Activated naive CD8-positive, alpha-beta T cell treated with anti-CD3 and anti-CD28 coated beads, Interleukin-2, amount 10 ng/mL, durations not matched to agents 7 days and 5 days (primary cell): ENCODE results near the gene ELAVL3. TPM values are rescaled to one million over a fixed set of nuclear protein-coding genes. Genes with fewer than 3 reads are reported as not detected.
"Not testable (repeated sequence)": the region's sequence is repeated elsewhere in the genome, so short reads cannot be mapped to it uniquely, and the experiment has no call there.

Experiments used
- ATAC-seq: fragments of 150-1000 bp; cut with Tn5 transposase; one replicate; pipeline ENCODE4 v1.10.0; 2021; ENCODE audit warnings: low read depth, moderate library complexity
- POLR2A ChIA-PET: fragments of 350-600 bp; sonication (Branson Sonifier 250); formaldehyde crosslinking; loops from one replicate; lab custom pipeline; 2021; ENCODE audit warnings: antibody characterized with exemption; lab: Charles Lee
- DNase-seq: peaks from one replicate; pipeline ENCODE4 v3.0.0; 2021
- H3K27ac Mint-ChIP-seq: one replicate; pipeline ENCODE4 v1.8.0; 2022; ENCODE audit warnings: mild to moderate bottlenecking, mixed read lengths
- H3K27me3 Mint-ChIP-seq: one replicate; pipeline ENCODE4 v1.8.0; 2022; ENCODE audit warnings: mild to moderate bottlenecking, moderate library complexity, mixed read lengths
- H3K36me3 Mint-ChIP-seq: one replicate; pipeline ENCODE4 v1.8.0; 2021; ENCODE audit warnings: mild to moderate bottlenecking, mixed read lengths
- H3K4me1 Mint-ChIP-seq: one replicate; pipeline ENCODE4 v1.8.0; 2021; ENCODE audit warnings: mixed read lengths
- H3K4me3 Mint-ChIP-seq: one replicate; pipeline ENCODE4 v1.8.0; 2022; ENCODE audit warnings: mild to moderate bottlenecking, moderate library complexity, mixed read lengths
- H3K9me3 Mint-ChIP-seq: one replicate; pipeline ENCODE4 v1.8.0; 2021; ENCODE audit warnings: mixed read lengths
- total RNA-seq, 2 experiments: library from RNA; stranded (reverse); gene quantifications; one replicate each; pipeline ENCODE4 v1.2.3, GENCODE V29; 2021

The ELAVL3 gene
- total RNA-seq, 2 experiments from 2014 or later, result not detected

DNA sequence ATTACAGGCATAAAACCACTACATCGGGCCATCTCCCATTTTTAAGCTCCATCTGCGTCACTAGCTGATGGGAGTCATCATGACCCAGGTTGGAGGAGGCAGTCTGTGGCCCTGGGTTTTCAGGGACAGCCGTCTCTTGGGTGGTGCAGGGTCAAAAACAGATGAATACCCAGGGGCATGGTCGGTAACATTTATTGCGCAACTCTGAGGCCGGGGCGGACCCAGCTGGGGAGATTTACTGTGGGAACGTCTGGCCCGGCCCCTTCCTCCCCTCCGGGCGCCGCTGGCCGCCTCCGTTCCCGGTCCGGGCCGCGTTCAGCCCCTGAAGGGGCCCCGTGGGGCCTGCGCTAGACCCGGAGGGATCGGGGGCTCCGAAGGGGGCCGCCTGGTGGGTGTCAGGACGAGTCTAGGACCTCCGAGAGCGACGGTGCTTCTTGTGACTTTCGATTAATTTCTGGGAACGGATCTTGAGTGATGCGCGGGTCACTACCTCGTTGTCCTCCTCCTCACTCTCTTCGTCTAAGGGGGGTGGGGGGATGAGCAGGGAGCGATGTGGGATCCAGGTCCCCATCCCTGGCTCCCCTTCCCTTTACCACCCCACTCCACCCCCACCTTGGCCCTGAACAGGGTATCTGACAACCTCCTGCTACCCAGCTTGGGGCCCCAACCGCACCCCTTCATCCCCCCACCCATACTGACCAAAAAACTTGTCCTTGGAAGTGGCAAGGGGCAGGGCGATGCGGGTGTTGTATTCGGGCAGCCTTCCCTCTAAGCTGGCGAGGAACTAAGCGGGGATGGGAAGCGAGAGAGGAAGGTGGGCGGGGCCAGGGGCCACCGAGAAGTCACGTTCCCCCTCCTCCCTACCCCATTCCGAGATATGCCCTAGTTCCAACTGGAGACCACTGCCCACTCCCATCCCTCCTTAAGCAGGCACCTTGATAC is 60.1 kb downstream of the ELAVL3 start:
- H3K4me3 Mint-ChIP-seq, result peak overlapping the region; percentile 80
- no peak overlapping the region for H3K27ac Mint-ChIP-seq
- no peaks in the 10 kb centered on the region for H3K9me3 Mint-ChIP-seq
- no peak for DNase-seq
- peaks cover 79% of the 10 kb centered on the region for H3K27me3 Mint-ChIP-seq
- POLR2A ChIA-PET, result interaction anchor here (0.5 to 1.8 kb wide), 5 partner anchors 7 to 45 kb away, joined by 3 to 15 read pairs (median 4); partner anchors contain the start of gene SWSAP1
- no peaks in the 10 kb centered on the region for H3K36me3 Mint-ChIP-seq
- H3K4me1 Mint-ChIP-seq, result peaks cover 34% of the 10 kb centered on the region
- no peak for ATAC-seq

- H3K27me3 Mint-ChIP-seq, result peaks cover 83% of the 10 kb centered on the region
These were observed 62.0 kb downstream of the ELAVL3 start, which contains the start of gene RGL3 for GRCh38 chr19:11418549-11419506. TSS of gene RGL3 (minus strand) at chr19:11419314. CDS start at chr19:11419278, 36 bp downstream.

GRCh38 chr19:11418094-11418548 is 62.7 kb downstream of the ELAVL3 start:
- Mint-ChIP-seq H3K4me3 (no peak overlapping the region), H3K4me1 (peaks cover 29% of the 10 kb centered on the region), H3K36me3 (no peaks in the 10 kb centered on the region), H3K27ac (no peak overlapping the region), H3K9me3 (no peaks in the 10 kb centered on the region), H3K27me3 (peaks cover 76% of the 10 kb centered on the region)
- DNase-seq (no peak), ATAC-seq (no peak)
- POLR2A ChIA-PET, result interaction anchor here (0.7 kb wide), 1 partner anchor 10 kb away, joined by 4 read pairs; no protein-coding TSS in a partner anchor

More at GRCh38 chr19:11418549-11419506, 62.0 kb downstream of the ELAVL3 start, which contains the start of gene RGL3:
- POLR2A ChIA-PET, result interaction anchor here (1.3 kb wide), 1 partner anchor 44 kb away, joined by 3 read pairs; the partner anchor contains the start of gene SWSAP1
- H3K36me3 Mint-ChIP-seq, result no peaks in the 10 kb centered on the region
- H3K9me3 Mint-ChIP-seq, result no peaks in the 10 kb centered on the region
- H3K4me1 Mint-ChIP-seq, result peaks cover 33% of the 10 kb centered on the region
- no peak within 1 kb of the TSS for H3K4me3 Mint-ChIP-seq
- DNase-seq (no peak), ATAC-seq (no peak)
- H3K27ac Mint-ChIP-seq, result no peak within 1 kb of the TSS

- Mint-ChIP-seq H3K9me3 (no peaks in the 10 kb centered on the region), H3K4me1 (peaks cover 16% of the 10 kb centered on the region), H3K4me3 (no peak overlapping the region), H3K27me3 (peaks cover 67% of the 10 kb centered on the region), H3K27ac (no peak overlapping the region), H3K36me3 (no peaks in the 10 kb centered on the region)
- no peak for DNase-seq
- POLR2A ChIA-PET, result no interaction called here
- ATAC-seq, result no peak
These were observed 64.3 kb downstream of the ELAVL3 start for GRCh38 chr19:11416346-11417052.

GRCh38 chr19:11414544-11414943 is 66.3 kb downstream of the ELAVL3 start:
- DNase-seq (no peak), ATAC-seq (no peak)
- POLR2A ChIA-PET, result no interaction called here
- Mint-ChIP-seq H3K36me3 (no peaks in the 10 kb centered on the region), H3K4me3 (no peak overlapping the region), H3K9me3 (no peaks in the 10 kb centered on the region), H3K27ac (no peak overlapping the region), H3K27me3 (peaks cover 57% of the 10 kb centered on the region), H3K4me1 (peaks cover 5% of the 10 kb centered on the region)

DNA sequence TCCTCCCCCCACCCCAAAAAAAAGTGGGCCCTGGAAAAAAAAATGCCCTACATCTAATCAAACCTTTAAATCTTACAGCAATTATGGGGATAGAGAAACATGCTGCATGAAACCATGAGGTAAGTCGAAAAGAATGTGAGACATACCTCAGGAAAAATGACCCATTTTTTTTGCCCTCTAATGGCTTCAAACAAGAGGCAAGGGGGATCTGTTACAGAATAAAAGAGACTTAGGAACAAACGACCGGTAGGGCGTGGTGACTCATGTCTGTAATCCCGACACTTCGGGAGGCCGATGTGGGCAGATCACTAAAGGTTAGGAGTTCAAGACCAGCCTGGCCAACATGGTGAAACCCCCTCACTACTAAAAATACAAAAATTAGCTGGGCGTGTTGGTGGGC is 70.2 kb downstream of the ELAVL3 start:
- Mint-ChIP-seq H3K27me3 (peaks cover 37% of the 10 kb centered on the region), H3K4me3 (no peak overlapping the region), H3K36me3 (no peaks in the 10 kb centered on the region), H3K27ac (no peak overlapping the region), H3K4me1 (no peaks in the 10 kb centered on the region), H3K9me3 (no peaks in the 10 kb centered on the region)
- POLR2A ChIA-PET, result interaction anchor here (0.5 kb wide), 1 partner anchor 140 kb away, joined by 3 read pairs; no protein-coding TSS in a partner anchor
- DNase-seq (no peak), ATAC-seq (no peak)

DNA sequence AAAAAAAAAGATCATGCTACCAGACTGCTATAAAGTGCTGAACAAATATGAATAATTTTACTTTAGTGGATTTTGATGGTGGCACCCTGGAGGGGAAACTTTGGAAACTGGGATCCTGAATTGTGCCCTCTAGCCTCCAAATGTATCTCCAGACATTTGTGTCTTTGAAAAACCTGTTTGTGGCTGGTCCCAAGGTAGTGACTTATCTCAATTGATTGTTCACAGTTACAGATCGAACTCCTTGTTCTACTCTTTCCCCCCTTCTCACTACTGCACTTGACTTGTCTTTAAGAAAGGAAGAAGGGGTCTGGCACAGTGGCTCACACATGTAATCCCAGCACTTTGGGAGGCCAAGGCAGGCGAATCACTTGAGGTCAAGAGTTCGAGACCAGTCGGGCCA is 72.3 kb downstream of the ELAVL3 start:
- Mint-ChIP-seq H3K27ac (no peak overlapping the region), H3K27me3 (peaks cover 30% of the 10 kb centered on the region), H3K4me3 (no peak overlapping the region), H3K4me1 (no peaks in the 10 kb centered on the region), H3K36me3 (no peaks in the 10 kb centered on the region), H3K9me3 (no peaks in the 10 kb centered on the region)
- ATAC-seq (no peak), DNase-seq (no peak)
- POLR2A ChIA-PET, result no interaction called here

DNA sequence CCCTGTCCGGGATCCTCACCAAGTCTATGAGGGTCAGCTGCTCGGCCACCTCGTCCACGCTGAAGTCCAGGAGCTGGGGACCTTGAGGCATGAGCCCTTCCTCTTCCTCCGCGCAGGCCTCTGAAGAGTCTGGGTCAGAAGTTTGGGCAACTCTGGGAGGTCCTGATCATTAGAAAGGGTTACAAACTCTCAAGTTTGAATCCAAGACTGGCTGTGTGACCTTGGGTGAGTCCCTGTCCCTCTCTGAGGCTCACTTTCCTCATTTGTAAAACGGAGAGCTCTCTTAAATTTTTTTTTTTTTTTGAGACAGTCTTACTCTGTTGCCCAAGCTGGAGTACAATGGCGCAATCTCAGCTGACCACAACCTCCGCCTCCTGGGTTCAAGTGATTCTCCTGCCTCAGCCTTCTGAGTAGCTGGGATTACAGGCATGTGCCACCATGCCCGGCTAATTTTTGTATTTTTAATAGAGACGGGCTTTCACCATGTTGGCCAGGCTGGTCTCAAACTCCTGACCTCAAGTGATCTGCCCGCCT is 74.1 kb downstream of the ELAVL3 start:
- not testable (repeated sequence) for DNase-seq, ATAC-seq, H3K27ac Mint-ChIP-seq, H3K9me3 Mint-ChIP-seq, H3K36me3 Mint-ChIP-seq, H3K4me3 Mint-ChIP-seq, H3K4me1 Mint-ChIP-seq
- peaks cover 26% of the 10 kb centered on the region for H3K27me3 Mint-ChIP-seq
- POLR2A ChIA-PET, result interaction anchor here (0.5 kb wide), 1 partner anchor 435 kb away, joined by 3 read pairs; no protein-coding TSS in a partner anchor

- ATAC-seq, result peak; percentile 58
- POLR2A ChIA-PET, result interaction anchor here (0.5 to 0.6 kb wide), 2 partner anchors 101 to 435 kb away, joined by 3 read pairs; no protein-coding TSS in a partner anchor
- Mint-ChIP-seq H3K4me1 (no peaks in the 10 kb centered on the region), H3K27ac (no peak overlapping the region), H3K27me3 (peaks cover 22% of the 10 kb centered on the region), H3K9me3 (no peaks in the 10 kb centered on the region), H3K36me3 (no peaks in the 10 kb centered on the region), H3K4me3 (no peak overlapping the region)
- peak; percentile 50 for DNase-seq
These were observed 74.8 kb downstream of the ELAVL3 start for GRCh38 chr19:11405846-11406643.

DNA sequence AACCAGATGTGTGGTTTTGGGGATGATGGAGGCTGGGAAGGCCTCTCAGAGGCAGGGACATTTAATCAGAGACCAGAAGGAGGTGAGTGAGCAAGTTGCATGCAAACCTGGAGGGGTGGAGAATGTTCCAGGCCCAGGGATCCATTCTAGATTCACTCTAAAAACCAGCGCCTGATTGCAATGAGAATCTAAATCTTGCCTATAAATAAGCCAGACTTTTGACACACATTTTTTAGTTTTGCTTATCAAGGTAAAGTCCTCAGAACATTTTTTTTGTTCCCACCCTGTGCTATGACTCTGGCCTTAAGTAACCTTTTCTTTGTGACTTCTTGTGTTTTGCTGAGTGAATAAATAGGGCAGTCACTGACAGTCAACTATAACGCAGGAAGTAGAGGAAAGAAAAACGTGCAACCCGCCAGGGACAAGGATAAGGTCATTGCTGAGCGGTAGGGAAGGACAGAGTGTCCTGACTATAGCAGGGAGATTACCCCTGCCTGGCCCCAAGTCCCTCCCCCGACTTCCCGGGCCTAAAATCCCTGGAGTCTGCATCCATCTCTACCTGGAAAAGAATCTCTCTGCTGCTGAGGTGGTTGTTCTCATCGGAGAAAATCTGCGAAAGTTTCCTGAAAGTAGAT is 76.1 kb downstream of the ELAVL3 start:
- ATAC-seq (no peak), DNase-seq (no peak)
- Mint-ChIP-seq H3K9me3 (no peaks in the 10 kb centered on the region), H3K36me3 (no peaks in the 10 kb centered on the region), H3K27ac (no peak overlapping the region), H3K4me1 (peaks cover 2% of the 10 kb centered on the region), H3K27me3 (peaks cover 17% of the 10 kb centered on the region), H3K4me3 (no peak overlapping the region)
- POLR2A ChIA-PET, result no interaction called here

- Mint-ChIP-seq H3K27ac (no peak overlapping the region), H3K9me3 (no peaks in the 10 kb centered on the region), H3K27me3 (peaks cover 10% of the 10 kb centered on the region), H3K36me3 (no peaks in the 10 kb centered on the region), H3K4me3 (no peak overlapping the region), H3K4me1 (peaks cover 2% of the 10 kb centered on the region)
- ATAC-seq, result no peak
- no peak for DNase-seq
- POLR2A ChIA-PET, result no interaction called here
These were observed 78.9 kb downstream of the ELAVL3 start for GRCh38 chr19:11401808-11402543.
